ENCODE data around the gene FBXO44. TPM values are rescaled to one million over a fixed set of nuclear protein-coding genes. Genes with fewer than 3 reads are reported as not detected.

FBXO44 gene
- total and polyA plus RNA-seq, 10 of the 15 experiments (the other 5 are each of a cell fraction or from before 2014, with no cell fraction given), result 0.77 to 22.4 (median 8.2) TPM

GRCh38 chr1:11639372-11639771 lies 15.3 kb upstream of the FBXO44 start:
- Histone ChIP-seq H3K9ac (ENCODE audit: control insufficient read depth, insufficient read depth, low read length) (no peak overlapping the region), H3K4me1 (ENCODE audit: control insufficient read depth, insufficient read depth, low read length) (no peaks in the 10 kb centered on the region), H3K79me2 (ENCODE audit: control insufficient read depth, insufficient read depth, low read length) (no peaks in the 10 kb centered on the region), H3K27me3 (replicated peaks in 1 of 2; ENCODE audit: control insufficient read depth in 2 of 2, insufficient read depth in 2 of 2, low read length in 1 of 2) (no peaks in the 10 kb centered on the region; a peak in 1 of 4 replicates), H3K9me3 (replicated peaks; ENCODE audit: control insufficient read depth, insufficient read depth, low read length) (no peaks in the 10 kb centered on the region), H4K20me1 (ENCODE audit: control insufficient read depth, insufficient read depth) (no peaks in the 10 kb centered on the region), H2AFZ (ENCODE audit: control insufficient read depth, low read depth, low read length) (no peak overlapping the region), H3K4me3 (no peak overlapping the region), H3K27ac (ENCODE audit: control insufficient read depth, insufficient read depth) (no peak overlapping the region), H3K36me3 (ENCODE audit: control insufficient read depth in 2 of 2, insufficient read depth in 2 of 2, low read length in 1 of 2) (no peaks in the 10 kb centered on the region), H3K4me2 (ENCODE audit: control insufficient read depth, insufficient read depth) (no peak overlapping the region)
- ATAC-seq (no peak), DNase-seq (ENCODE audit: low read depth, low spot score) (no peak), FAIRE-seq (no peak)
- BruUV-seq (replicated peaks), result no TSS peak
- ChIA-PET RAD21 (ENCODE audit: unreplicated experiment) (no interaction called here), CTCF (no interaction called here), POLR2A (no interaction called here), SMC1A (ENCODE audit: uncharacterized antibody, unreplicated experiment) (interaction anchor here (1.0 kb wide), 1 partner anchor 602 kb away, joined by 3 read pairs; no protein-coding TSS in a partner anchor)
- in situ Hi-C loops (cut with MboI), result no loop called here
- intact Hi-C loops (cut with micrococcal nuclease; ENCODE audit: unreplicated experiment), result no loop called here
- WGBS (ENCODE audit: insufficient coverage, insufficient replicate concordance, low lambda C conversion rate, missing lambda C conversion rate), result 51% methylated on average over 4 of the region's 4 CpGs
- no peak for TF ChIP-seq TBL1XR1 (IDR thresholded peaks at IDR 0.05; ENCODE audit: low read depth, low read length)
- TF ChIP-seq, protein P1, sequence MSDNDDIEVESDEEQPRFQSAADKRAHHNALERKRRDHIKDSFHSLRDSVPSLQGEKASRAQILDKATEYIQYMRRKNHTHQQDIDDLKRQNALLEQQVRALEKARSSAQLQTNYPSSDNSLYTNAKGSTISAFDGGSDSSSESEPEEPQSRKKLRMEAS (IDR thresholded peaks at IDR 0.05; ENCODE audit: low read depth, low read length), result no peak

DNA sequence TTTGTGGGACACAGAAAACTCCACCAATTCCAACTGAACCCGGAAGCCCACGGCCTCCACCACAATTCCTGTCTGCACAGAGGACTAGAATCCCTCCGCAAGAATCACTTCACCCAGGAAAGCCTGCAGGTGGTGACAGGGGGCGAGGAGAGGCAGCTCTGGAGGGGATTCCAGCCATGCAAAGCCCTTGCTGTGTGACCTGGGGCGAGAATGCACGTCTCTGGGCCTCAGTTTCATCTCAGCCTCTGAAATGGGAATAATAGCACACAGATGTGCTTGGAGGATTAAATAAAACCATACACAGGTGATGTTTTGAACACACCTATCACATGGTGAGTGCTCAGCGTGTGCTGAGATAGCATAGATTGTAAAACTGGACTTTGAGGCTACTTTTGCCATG lies 14.6 kb upstream of the FBXO44 start:
- FAIRE-seq (no peak), ATAC-seq (no peak), DNase-seq (ENCODE audit: low read depth, low spot score) (no peak)
- intact Hi-C loops (cut with micrococcal nuclease; ENCODE audit: unreplicated experiment) (loop anchor here (5.0 kb wide), 1 partner anchor 163 kb away; the partner anchor contains the start of gene DISP3), in situ Hi-C loops (cut with MboI) (loop anchor here (5.0 kb wide), 3 partner anchors 318 to 603 kb away; no protein-coding TSS in a partner anchor)
- no peak for TF ChIP-seq E2F8 (IDR thresholded peaks at IDR 0.05; ENCODE audit: low read depth, partially characterized antibody)
- TF ChIP-seq MEF2A (IDR thresholded peaks at IDR 0.05; ENCODE audit: insufficient read depth, low read depth, low read length), result no peak
- no peak for TF ChIP-seq NFIC (IDR thresholded peaks at IDR 0.05; ENCODE audit: low read depth, low read length)
- no peak for TF ChIP-seq ATF2 (IDR thresholded peaks at IDR 0.05; ENCODE audit: low read length)
- ChIA-PET SMC1A (ENCODE audit: uncharacterized antibody, unreplicated experiment) (interaction anchor here (1.0 to 6.3 kb wide), 3 partner anchors 329 to 603 kb away, joined by 3 to 57 read pairs (median 3); no protein-coding TSS in a partner anchor), RAD21 (ENCODE audit: unreplicated experiment) (interaction anchor here (1.3 to 6.7 kb wide), 2 partner anchors 79 to 603 kb away, joined by 4 to 91 read pairs; no protein-coding TSS in a partner anchor), POLR2A (no interaction called here), CTCF (interaction anchor here (0.6 to 4.6 kb wide), 2 partner anchors 330 to 399 kb away, joined by 3 to 47 read pairs; no protein-coding TSS in a partner anchor)
- H3K79me2 ChIP-seq (ENCODE audit: control insufficient read depth, insufficient read depth, low read length), result no peaks in the 10 kb centered on the region
- no peak overlapping the region for H3K27ac ChIP-seq (ENCODE audit: control insufficient read depth, insufficient read depth)
- 17% methylated on average over 7 of the region's 7 CpGs for WGBS (ENCODE audit: insufficient coverage, insufficient replicate concordance, low lambda C conversion rate, missing lambda C conversion rate)
- H4K20me1 ChIP-seq (ENCODE audit: control insufficient read depth, insufficient read depth), result no peaks in the 10 kb centered on the region
- H3K9me3 ChIP-seq (replicated peaks; ENCODE audit: control insufficient read depth, insufficient read depth, low read length), result no peaks in the 10 kb centered on the region
- no peak overlapping the region for H3K4me3 ChIP-seq
- no peaks in the 10 kb centered on the region for H3K4me1 ChIP-seq (ENCODE audit: control insufficient read depth, insufficient read depth, low read length)
- BruUV-seq (replicated peaks), result no TSS peak
- no peak overlapping the region for H3K9ac ChIP-seq (ENCODE audit: control insufficient read depth, insufficient read depth, low read length)
- H3K36me3 ChIP-seq (ENCODE audit: control insufficient read depth in 2 of 2, insufficient read depth in 2 of 2, low read length in 1 of 2), result no peaks in the 10 kb centered on the region
- H3K27me3 ChIP-seq (replicated peaks in 1 of 2; ENCODE audit: control insufficient read depth in 2 of 2, insufficient read depth in 2 of 2, low read length in 1 of 2), result no peaks in the 10 kb centered on the region; a peak in 1 of 4 replicates
- no peak overlapping the region for H2AFZ ChIP-seq (ENCODE audit: control insufficient read depth, low read depth, low read length)
- H3K4me2 ChIP-seq (ENCODE audit: control insufficient read depth, insufficient read depth), result no peak overlapping the region

Data from GM12878 (cell line).